GM06990 (cell line): ENCODE data around the gene ANKRD13B.

Source experiments
- DNase-seq: peaks from one replicate; pipeline ENCODE4 v3.0.0-alpha.2; 2011; ENCODE audit not compliant: insufficient read length; ENCODE audit errors: extremely low read depth
- H3K27me3 ChIP-seq: replicated peaks from 2 replicates; pipeline ENCODE4 v1.6.0; 2011; ENCODE audit warnings: low read length; ENCODE audit not compliant: control insufficient read depth, insufficient read depth
- H3K36me3 ChIP-seq: 2 replicates; pipeline ENCODE4 v1.5.1; 2011; ENCODE audit warnings: low read length; ENCODE audit not compliant: control insufficient read depth, insufficient read depth
- H3K4me3 ChIP-seq: replicated peaks from 2 replicates; pipeline ENCODE4 v1.5.1; 2011; ENCODE audit warnings: low read depth, mild to moderate bottlenecking, control low read depth, low read length
- TF ChIP-seq, protein P1 (sequence below): IDR thresholded peaks from 2 replicates; pipeline ENCODE4 v1.5.1; 2011; ENCODE audit warnings: low read length, control low read depth, mild to moderate bottlenecking, inconsistent platforms; ENCODE audit not compliant: insufficient read depth, poor library complexity, severe bottlenecking

The ANKRD13B gene

GRCh38 chr17:29561554-29562517 lies 31.1 kb upstream of the ANKRD13B start:
- no peak for DNase-seq
- Histone ChIP-seq H3K4me3 (no peak overlapping the region), H3K36me3 (peaks cover 7% of the 10 kb centered on the region), H3K27me3 (no peaks in the 10 kb centered on the region)
- TF ChIP-seq, protein P1, sequence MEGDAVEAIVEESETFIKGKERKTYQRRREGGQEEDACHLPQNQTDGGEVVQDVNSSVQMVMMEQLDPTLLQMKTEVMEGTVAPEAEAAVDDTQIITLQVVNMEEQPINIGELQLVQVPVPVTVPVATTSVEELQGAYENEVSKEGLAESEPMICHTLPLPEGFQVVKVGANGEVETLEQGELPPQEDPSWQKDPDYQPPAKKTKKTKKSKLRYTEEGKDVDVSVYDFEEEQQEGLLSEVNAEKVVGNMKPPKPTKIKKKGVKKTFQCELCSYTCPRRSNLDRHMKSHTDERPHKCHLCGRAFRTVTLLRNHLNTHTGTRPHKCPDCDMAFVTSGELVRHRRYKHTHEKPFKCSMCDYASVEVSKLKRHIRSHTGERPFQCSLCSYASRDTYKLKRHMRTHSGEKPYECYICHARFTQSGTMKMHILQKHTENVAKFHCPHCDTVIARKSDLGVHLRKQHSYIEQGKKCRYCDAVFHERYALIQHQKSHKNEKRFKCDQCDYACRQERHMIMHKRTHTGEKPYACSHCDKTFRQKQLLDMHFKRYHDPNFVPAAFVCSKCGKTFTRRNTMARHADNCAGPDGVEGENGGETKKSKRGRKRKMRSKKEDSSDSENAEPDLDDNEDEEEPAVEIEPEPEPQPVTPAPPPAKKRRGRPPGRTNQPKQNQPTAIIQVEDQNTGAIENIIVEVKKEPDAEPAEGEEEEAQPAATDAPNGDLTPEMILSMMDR: no peak

DNA sequence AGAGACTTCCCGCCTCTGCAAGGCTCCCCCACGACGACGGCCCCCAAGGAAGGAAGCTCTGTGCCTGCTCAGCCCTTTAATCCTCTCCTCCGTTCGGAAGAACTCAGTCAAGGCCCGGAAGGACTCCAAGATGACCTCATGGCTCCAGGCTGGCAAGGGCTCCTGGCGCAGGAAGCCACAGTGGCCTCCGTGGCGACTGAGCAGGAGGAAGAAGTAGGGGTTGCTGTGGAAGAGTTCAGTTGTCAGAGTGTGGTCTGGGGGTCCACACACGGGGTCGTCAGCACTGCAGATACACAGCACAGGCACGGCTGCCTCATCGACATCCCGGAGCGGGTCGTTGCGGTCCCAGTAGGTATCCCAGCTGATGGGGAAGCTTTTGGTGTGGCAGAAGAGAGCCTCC lies 30.3 kb upstream of the ANKRD13B start:
- peaks cover 7% of the 10 kb centered on the region for H3K36me3 ChIP-seq
- no peak for DNase-seq
- no peak overlapping the region for H3K4me3 ChIP-seq
- H3K27me3 ChIP-seq: no peaks in the 10 kb centered on the region
- TF ChIP-seq, protein P1: no peak

DNA sequence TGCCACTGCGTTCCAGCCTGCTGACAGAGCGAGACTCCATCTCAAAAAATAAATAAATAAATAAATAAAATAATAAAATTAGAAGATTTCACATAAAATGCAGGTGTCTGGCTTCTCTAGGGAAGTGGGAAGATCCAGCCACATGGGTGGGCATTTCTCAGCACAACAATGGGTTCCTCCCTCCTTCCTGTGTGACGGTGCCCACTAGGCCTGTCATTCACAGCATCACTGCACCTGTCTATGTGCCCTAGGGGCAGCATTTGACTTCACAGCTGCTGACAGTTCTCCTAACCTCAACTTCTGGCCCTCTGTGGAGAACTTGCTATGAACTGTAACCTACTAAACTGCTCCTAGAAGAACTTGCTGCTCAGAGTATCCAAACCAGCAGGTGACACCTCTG lies 29.1 kb upstream of the ANKRD13B start:
- H3K27me3 ChIP-seq: no peaks in the 10 kb centered on the region
- no peak for DNase-seq
- H3K4me3 ChIP-seq: no peak overlapping the region
- TF ChIP-seq, protein P1: no peak
- peaks cover 7% of the 10 kb centered on the region for H3K36me3 ChIP-seq

DNA sequence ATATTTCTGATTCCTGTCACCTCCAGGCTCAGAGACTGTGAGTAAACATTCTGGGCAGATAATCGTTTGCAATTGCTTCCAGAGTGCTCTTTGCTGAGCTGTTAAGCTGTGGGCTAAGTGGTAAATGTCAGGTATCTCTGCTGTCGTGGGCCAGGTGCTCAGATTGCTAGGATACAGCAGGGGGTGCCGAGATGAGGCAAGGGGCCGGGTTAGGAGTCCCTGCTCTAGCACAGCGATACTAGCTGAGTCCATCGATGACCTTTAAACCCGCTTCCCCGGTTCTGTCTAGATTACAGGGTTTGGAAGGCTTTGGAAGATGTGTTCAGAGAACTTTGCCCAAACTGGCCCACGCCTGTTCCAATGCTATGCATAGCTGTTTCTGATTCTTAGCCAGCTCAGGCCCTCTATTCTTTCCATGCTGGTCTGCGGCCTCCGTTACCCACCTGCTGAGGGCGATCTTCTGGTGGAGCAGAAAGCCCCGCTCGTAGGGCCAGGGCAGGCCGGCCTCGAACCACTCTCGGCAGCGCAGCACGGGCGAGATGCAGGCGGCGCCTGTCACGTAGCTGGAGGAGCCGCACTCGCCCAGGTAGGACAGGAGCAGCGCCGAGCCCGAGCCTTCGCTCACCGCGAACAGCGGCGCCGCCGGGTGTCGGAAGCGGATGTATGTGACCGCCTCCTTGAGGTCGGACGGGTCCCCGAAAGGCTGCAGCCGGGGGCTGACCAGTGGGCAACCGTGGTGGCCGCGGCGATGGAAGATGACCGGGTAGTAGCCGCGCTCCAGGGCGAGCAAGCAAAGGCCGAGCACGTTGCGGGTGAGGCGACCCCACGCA lies 27.1 kb upstream of the ANKRD13B start:
- H3K4me3 ChIP-seq: peak overlapping the region; percentile 72

GRCh38 chr17:29566473-29567303 lies 26.2 kb upstream of the ANKRD13B start, which contains the start of gene ABHD15:
Gene ABHD15 (minus strand): TSS chr17:29567037. CDS start chr17:29566966, 71 bp downstream.
- Histone ChIP-seq H3K36me3 (peaks cover 7% of the 10 kb centered on the region), H3K4me3 (peak within 1 kb of the TSS; percentile 72), H3K27me3 (no peaks in the 10 kb centered on the region)
- DNase-seq: peak; percentile 80
- TF ChIP-seq, protein P1: no peak

More for the DNA sequence above, 27.1 kb upstream of the ANKRD13B start:
- Histone ChIP-seq H3K27me3 (no peaks in the 10 kb centered on the region), H3K36me3 (peaks cover 7% of the 10 kb centered on the region)
- peak; percentile 83 for DNase-seq
- TF ChIP-seq, protein P1: peak; percentile 44
